Liver (tissue), 3 donors: ENCODE data around the gene MAN2A1.

Experiments
- CTCF ChIP-seq: fragments of 150-350 bp; IDR thresholded peaks from 2 replicates; pipeline ENCODE4 v1.5.1; 2017; ENCODE audit warnings: improper control_type of control experiment, low read depth, low read length; ENCODE audit not compliant: missing input control
- EGR1 ChIP-seq, 2 donors: IDR thresholded peaks; 2 replicates each; pipeline ENCODE4 v1.6.1; 2016 to 2018; ENCODE audit warnings: antibody characterized with exemption in 2 of 2, low read depth in 2 of 2
- FOXA1 ChIP-seq: IDR thresholded peaks from 2 replicates; pipeline ENCODE4 v1.6.1; 2016; ENCODE audit warnings: antibody characterized with exemption
- GABPA ChIP-seq, 2 donors: IDR thresholded peaks in 1 of 2; conservative IDR thresholded peaks in 1 of 2; 2 replicates each; pipeline ENCODE4 v1.6.1; 2016; ENCODE audit warnings: antibody characterized with exemption in 2 of 2, mild to moderate bottlenecking in 1 of 2, moderate library complexity in 1 of 2
- HNF4A ChIP-seq, 2 donors: conservative IDR thresholded peaks; 2 replicates each; pipeline ENCODE4 v1.6.1; 2016; ENCODE audit warnings: antibody characterized with exemption in 2 of 2, mild to moderate bottlenecking in 2 of 2
- HNF4G ChIP-seq: IDR thresholded peaks from 2 replicates; pipeline ENCODE4 v1.6.1; 2016; ENCODE audit warnings: antibody characterized with exemption
- JUND ChIP-seq, 2 donors: IDR thresholded peaks; 2 replicates each; pipeline ENCODE4 v1.6.1; 2016; ENCODE audit warnings: antibody characterized with exemption in 2 of 2
- MAX ChIP-seq: IDR thresholded peaks from 2 replicates; pipeline ENCODE4 v1.6.1; 2016; ENCODE audit warnings: antibody characterized with exemption
- RAD21 ChIP-seq, 2 donors: IDR thresholded peaks; 2 replicates each; pipeline ENCODE4 v1.6.1; 2016; ENCODE audit warnings: antibody characterized with exemption in 2 of 2, mild to moderate bottlenecking in 2 of 2
- REST ChIP-seq: IDR thresholded peaks from 2 replicates; pipeline ENCODE4 v1.6.1; 2016; ENCODE audit warnings: antibody characterized with exemption, mild to moderate bottlenecking
- TAF1 ChIP-seq: conservative IDR thresholded peaks from 2 replicates; pipeline ENCODE4 v1.6.1; 2016; ENCODE audit warnings: antibody characterized with exemption, mild to moderate bottlenecking
- YY1 ChIP-seq: IDR thresholded peaks from 2 replicates; pipeline ENCODE4 v1.6.1; 2016; ENCODE audit warnings: antibody characterized with exemption, mild to moderate bottlenecking
- ZBTB33 ChIP-seq: IDR thresholded peaks from 2 replicates; pipeline ENCODE4 v1.6.1; 2016; ENCODE audit warnings: antibody characterized with exemption
- donor health status: healthy.
- donor health status: healthy.

- TF ChIP-seq CTCF: no peak
- no peak for TF ChIP-seq EGR1 (IDR thresholded peaks at IDR 0.05; ENCODE audit: low read depth in 2 of 2)
- no peak for TF ChIP-seq YY1
- TF ChIP-seq FOXA1: no peak
- TF ChIP-seq RAD21 (IDR thresholded peaks at IDR 0.05): no peak
- TF ChIP-seq JUND (IDR thresholded peaks at IDR 0.05): no peak
- no peak for TF ChIP-seq REST
- TF ChIP-seq TAF1: no peak
- no peak for TF ChIP-seq GABPA (IDR thresholded peaks at IDR 0.05 in 1 of 2, conservative IDR thresholded peaks at IDR 0.05 in 1 of 2)
- no peak for TF ChIP-seq ZBTB33
- TF ChIP-seq MAX: no peak
- TF ChIP-seq HNF4A (conservative IDR thresholded peaks at IDR 0.05): no peak
- no peak for TF ChIP-seq HNF4G
Measured at GRCh38 chr5:109700516-109701153, 10.9 kb downstream of the MAN2A1 start.
